HepG2 (cell line): ENCODE measurements around the gene DSG2. TPM values are rescaled to one million over a fixed set of nuclear protein-coding genes. Genes with fewer than 3 reads are reported as not detected.

Experiments
- ATAC-seq: fragments of 200-7000 bp; cut with Tn5 transposase; 3 replicates; pipeline ENCODE4 v1.9.1; 2020; ENCODE audit warnings: mild to moderate bottlenecking, moderate library complexity
- BruUV-seq: library from RNA; stranded (reverse); fragments of 400-500 nt; replicated peaks from 2 replicates; lab custom pipeline; 2021; lab: Mats Ljungman, UMichigan
- CTCF ChIA-PET: fragments of 300-600 bp; formaldehyde crosslinking; extraction: SDS; loops from one replicate; lab custom pipeline; 2021; ENCODE audit warnings: low total read pairs, inconsistent platforms, low intra/inter-chr PET ratio; lab: Yijun Ruan, JAX
- POLR2A ChIA-PET: fragments of 350-600 bp; sonication (Branson Sonifier 250); formaldehyde crosslinking; loops from one replicate; lab custom pipeline; 2020; ENCODE audit warnings: antibody characterized with exemption, inconsistent platforms; lab: Yijun Ruan, JAX
- DNase-seq: peaks from one replicate; pipeline ENCODE4 v3.0.0-alpha.2; 2015; ENCODE audit warnings: low spot score
- FAIRE-seq: peaks from 3 replicates; lab custom pipeline; 2011; peaks lifted over from hg19 to GRCh38; lab: Jason Lieb, UNC
- H2AFZ ChIP-seq: one replicate; pipeline ENCODE4 v1.6.1; 2011; ENCODE audit warnings: low read length, inconsistent platforms
- H3K27ac ChIP-seq: fragments of 300-600 bp; 3 replicates; pipeline ENCODE4 v1.8.0; 2011; ENCODE audit warnings: mixed run types, mild to moderate bottlenecking, mixed read lengths, low read length, inconsistent platforms; ENCODE audit not compliant: insufficient read depth; ENCODE audit errors: extremely low read length
- H3K27me3 ChIP-seq, 2 experiments: fragments of 200-600 bp in 1 of 2; 2 replicates in 1 of 2; 3 replicates in 1 of 2; pipeline versions ENCODE4 v1.6.0 to v1.8.0; 2011; ENCODE audit warnings: low read length in 2 of 2, mild to moderate bottlenecking in 2 of 2, moderate library complexity in 2 of 2, inconsistent platforms in 1 of 2; ENCODE audit not compliant: insufficient read depth in 2 of 2, control insufficient read depth in 1 of 2
- H3K36me3 ChIP-seq, 2 experiments: fragments of 200-600 bp in 1 of 2; replicated peaks in 1 of 2; 2 replicates in 1 of 2; 3 replicates in 1 of 2; pipeline versions ENCODE4 v1.5.1 to v1.8.0; 2011; ENCODE audit warnings: low read length in 2 of 2, inconsistent platforms in 1 of 2; ENCODE audit not compliant: insufficient read depth in 2 of 2, control insufficient read depth in 1 of 2
- H3K4me1 ChIP-seq: 2 replicates; pipeline ENCODE4 v1.5.1; 2012; ENCODE audit warnings: low read length, inconsistent platforms; ENCODE audit not compliant: insufficient read depth
- H3K4me2 ChIP-seq: 2 replicates; pipeline ENCODE4 v1.6.0; 2011; ENCODE audit warnings: low read depth, low read length, inconsistent platforms
- H3K4me3 ChIP-seq, 3 experiments: fragments of 200-600 bp in 1 of 3; sonication (generic), shearing (Covaris generic) in 1 of 3; replicated peaks in 1 of 3; 2 replicates each; pipeline ENCODE4 v1.5.1; 2011 to 2016; ENCODE audit warnings: low read length in 3 of 3, inconsistent platforms in 2 of 3, low read depth in 2 of 3, mild to moderate bottlenecking in 2 of 3, control low read depth in 1 of 3, mixed read lengths in 1 of 3; ENCODE audit not compliant: insufficient read depth in 1 of 3
- H3K79me2 ChIP-seq: one replicate; pipeline ENCODE4 v1.6.1; 2011; ENCODE audit warnings: low read length, inconsistent platforms; ENCODE audit not compliant: insufficient read depth
- H3K9ac ChIP-seq: 2 replicates; pipeline ENCODE4 v1.6.0; 2011; ENCODE audit warnings: mild to moderate bottlenecking, low read depth, low read length, inconsistent platforms; ENCODE audit not compliant: insufficient read depth
- H3K9me3 ChIP-seq: 2 replicates; pipeline ENCODE4 v1.5.1; 2012; ENCODE audit warnings: mild to moderate bottlenecking, low read length
- H4K20me1 ChIP-seq: 2 replicates; pipeline ENCODE4 v1.6.0; 2011; ENCODE audit warnings: inconsistent platforms, mild to moderate bottlenecking, low read length, moderate library complexity; ENCODE audit not compliant: insufficient read depth
- JUNB ChIP-seq: sonication (generic); formaldehyde crosslinking; IDR thresholded peaks from 2 replicates; pipeline ENCODE4 v1.8.0; 2022; ENCODE audit warnings: missing genetic modification reagents, mild to moderate bottlenecking, borderline replicate concordance
- NFAT5 ChIP-seq: sonication (generic); formaldehyde crosslinking; IDR thresholded peaks from 2 replicates; pipeline ENCODE4 v1.4.0; 2020; ENCODE audit warnings: missing genetic modification reagents
- PTBP1 ChIP-seq: fragments of 200-400 bp; formaldehyde crosslinking; IDR thresholded peaks from 2 replicates; pipeline ENCODE4 v1.6.1; 2018; ENCODE audit warnings: low read length, low read depth; ENCODE audit not compliant: poor library complexity, severe bottlenecking
- REPIN1 ChIP-seq: sonication (generic); formaldehyde crosslinking; IDR thresholded peaks from 2 replicates; pipeline ENCODE4 v1.8.0; 2022; ENCODE audit warnings: missing genetic modification reagents, low read depth, mild to moderate bottlenecking, borderline replicate concordance
- ZBTB2 ChIP-seq: sonication (generic); formaldehyde crosslinking; IDR thresholded peaks from 2 replicates; pipeline ENCODE4 v1.8.0; 2022; ENCODE audit warnings: low read depth, missing genetic modification reagents
- ZBTB49 ChIP-seq: sonication (generic); formaldehyde crosslinking; IDR thresholded peaks from 2 replicates; pipeline ENCODE4 v1.4.0; 2020; ENCODE audit warnings: missing genetic modification reagents, borderline replicate concordance
- ZNF143 ChIP-seq: sonication (generic); formaldehyde crosslinking; IDR thresholded peaks from 2 replicates; pipeline ENCODE4 v1.4.0; 2020; ENCODE audit warnings: missing genetic modification reagents
- ZNF235 ChIP-seq: sonication (generic); formaldehyde crosslinking; IDR thresholded peaks from 2 replicates; pipeline ENCODE4 v1.8.1; 2023; ENCODE audit warnings: mild to moderate bottlenecking, missing genetic modification reagents, borderline replicate concordance
- ZNF317 ChIP-seq: sonication (generic); formaldehyde crosslinking; IDR thresholded peaks from 2 replicates; pipeline ENCODE4 v1.5.0; 2020; ENCODE audit warnings: mild to moderate bottlenecking, missing genetic modification reagents
- ZNF432 ChIP-seq: sonication (generic); formaldehyde crosslinking; IDR thresholded peaks from 2 replicates; pipeline ENCODE4 v1.5.0; 2020; ENCODE audit warnings: missing genetic modification reagents, mild to moderate bottlenecking, borderline replicate concordance
- ZNF614 ChIP-seq: IDR thresholded peaks from 2 replicates; pipeline ENCODE4 v1.6.1; 2018; ENCODE audit warnings: missing biosample characterization, missing genetic modification reagents, inconsistent platforms, borderline replicate concordance
- ZNF775 ChIP-seq: sonication (generic); formaldehyde crosslinking; IDR thresholded peaks from 2 replicates; pipeline ENCODE4 v1.4.0; 2020; ENCODE audit warnings: missing genetic modification reagents, mild to moderate bottlenecking, moderate library complexity, borderline replicate concordance
- WGBS: methylation state at CpG from one replicate; pipeline ENCODE4 v1.1.6; 2017; ENCODE audit warnings: low lambda C conversion rate; 5-methylcytosine and 5-hydroxymethylcytosine counted together
- in situ Hi-C: cut with HindIII; loops from 2 replicates; pipeline ENCODE4 v1.10.0; 2017; ENCODE audit warnings: low pct_unique_long_range_greater_than_20kb; ENCODE audit not compliant: extremely low pct_ligation_motif_present
- intact Hi-C: fragments of 100-400 bp; cut with micrococcal nuclease; formaldehyde crosslinking; loops from one replicate; pipeline ENCODE4 v1.10.0; 2022; ENCODE audit not compliant: unreplicated experiment
- polyA plus RNA-seq, 8 experiments: library from polyadenylated mRNA; depleted of rRNA in 3 of 8; stranded (reverse) in 7 of 8; unstranded in 1 of 8; fragments of >200 nt; fragmentation: Illumina TruSeq in 4 of 8; extraction: Trizol in 4 of 8; gene quantifications; 2 replicates each; pipeline versions ENCODE4 v1.2.1 to v1.2.3, GENCODE V29; 2011 to 2016; ENCODE audit warnings: low read depth in 4 of 8, missing spikeins in 1 of 8, mixed read lengths in 1 of 8; ENCODE audit not compliant: insufficient read depth in 1 of 8
- total RNA-seq, 5 experiments: library from RNA; depleted of rRNA; stranded (reverse); fragments of >200 nt; fragmentation: Illumina TruSeq; extraction: Trizol; gene quantifications; 2 replicates each; pipeline ENCODE4 v1.2.3, GENCODE V29; 2016; ENCODE audit warnings: low read depth in 1 of 5
- TF ChIP-seq, protein P1 (sequence below): sonication (generic); formaldehyde crosslinking; IDR thresholded peaks from 2 replicates; pipeline ENCODE4 v1.4.0; 2020; ENCODE audit warnings: mild to moderate bottlenecking, missing genetic modification reagents

DSG2 gene
- total and polyA plus RNA-seq, 2 of the 13 experiments (the other 11 are each of a cell fraction or from before 2014, with no cell fraction given) = 23.3 to 66.7 TPM

GRCh38 chr18:31505156-31505555, 7.2 kb downstream of the DSG2 start:
- Histone ChIP-seq H3K79me2 (peaks cover 59% of the 10 kb centered on the region), H3K36me3 (0 out of 5 replicates have a peak, but pooled peaks cover 0 to 2% of the 10 kb centered on the region in 2 experiments), H3K4me2 (no peak overlapping the region), H3K9me3 (no peaks in the 10 kb centered on the region), H4K20me1 (no peaks in the 10 kb centered on the region), H3K4me1 (peaks cover 32% of the 10 kb centered on the region), H2AFZ (no peak overlapping the region), H3K9ac (no peak overlapping the region), H3K27ac (no peak overlapping the region), H3K4me3 (no peak overlapping the region), H3K27me3 (no peaks in the 10 kb centered on the region)
- POLR2A ChIA-PET = no interaction called here
- BruUV-seq = no TSS peak
- TF ChIP-seq ZBTB49 (no peak), ZNF614 (CRISPR knock-in tag) (no peak), ZNF775 (CRISPR knock-in tag) (no peak), REPIN1 (CRISPR knock-in tag) (no peak), NFAT5 (no peak), ZBTB2 (CRISPR knock-in tag) (no peak), ZNF235 (CRISPR knock-in tag) (no peak), PTBP1 (no peak), ZNF317 (CRISPR knock-in tag) (no peak), ZNF432 (CRISPR knock-in tag) (no peak), JUNB (CRISPR knock-in tag) (no peak), ZNF143 (CRISPR knock-in tag) (no peak)
- TF ChIP-seq, protein P1, sequence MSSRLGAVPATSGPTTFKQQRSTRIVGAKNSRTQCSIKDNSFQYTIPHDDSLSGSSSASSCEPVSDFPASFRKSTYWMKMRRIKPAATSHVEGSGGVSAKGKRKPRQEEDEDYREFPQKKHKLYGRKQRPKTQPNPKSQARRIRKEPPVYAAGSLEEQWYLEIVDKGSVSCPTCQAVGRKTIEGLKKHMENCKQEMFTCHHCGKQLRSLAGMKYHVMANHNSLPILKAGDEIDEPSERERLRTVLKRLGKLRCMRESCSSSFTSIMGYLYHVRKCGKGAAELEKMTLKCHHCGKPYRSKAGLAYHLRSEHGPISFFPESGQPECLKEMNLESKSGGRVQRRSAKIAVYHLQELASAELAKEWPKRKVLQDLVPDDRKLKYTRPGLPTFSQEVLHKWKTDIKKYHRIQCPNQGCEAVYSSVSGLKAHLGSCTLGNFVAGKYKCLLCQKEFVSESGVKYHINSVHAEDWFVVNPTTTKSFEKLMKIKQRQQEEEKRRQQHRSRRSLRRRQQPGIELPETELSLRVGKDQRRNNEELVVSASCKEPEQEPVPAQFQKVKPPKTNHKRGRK (CRISPR knock-in tag) = no peak
- no peak for FAIRE-seq
- ATAC-seq = no peak
- in situ Hi-C loops = no loop called here
- WGBS = 95% methylated on average over 6 of the region's 6 CpGs
- CTCF ChIA-PET = no interaction called here
- intact Hi-C loops = no loop called here
- no peak for DNase-seq
